ENCODE results near the gene PTPRU.
"Not testable (repeated sequence)": the region's sequence is repeated elsewhere in the genome, so short reads cannot be mapped to it uniquely, and the experiment has no call there.

PTPRU gene

GRCh38 chr1:29314685-29315084, 78.4 kb downstream of the PTPRU start:
- peaks cover 16% of the 10 kb centered on the region for H3K27me3 Mint-ChIP-seq
- not testable (repeated sequence) for H3K9me3 Mint-ChIP-seq; H3K4me1 Mint-ChIP-seq; H3K4me3 Mint-ChIP-seq; H3K36me3 Mint-ChIP-seq (ENCODE audit: insufficient read depth); ATAC-seq (replicated peaks; ENCODE audit: extremely low read depth, poor library complexity, severe bottlenecking); H3K27ac Mint-ChIP-seq (ENCODE audit: low read depth); DNase-seq (ENCODE audit: low spot score in 2 of 2)

GRCh38 chr1:29315262-29315661, 78.9 kb downstream of the PTPRU start:
- Mint-ChIP-seq H3K4me3 (no peak overlapping the region), H3K9me3 (no peaks in the 10 kb centered on the region), H3K27me3 (peaks cover 16% of the 10 kb centered on the region), H3K4me1 (no peaks in the 10 kb centered on the region), H3K36me3 (ENCODE audit: insufficient read depth) (peaks cover 1% of the 10 kb centered on the region), H3K27ac (ENCODE audit: low read depth) (no peak overlapping the region)
- DNase-seq (ENCODE audit: low spot score in 2 of 2) (no peak), ATAC-seq (replicated peaks; ENCODE audit: extremely low read depth, poor library complexity, severe bottlenecking) (no peak)

GRCh38 chr1:29315876-29316275, 79.6 kb downstream of the PTPRU start:
- DNase-seq (ENCODE audit: low spot score in 2 of 2) (no peak), ATAC-seq (replicated peaks; ENCODE audit: extremely low read depth, poor library complexity, severe bottlenecking) (no peak)
- Mint-ChIP-seq H3K4me1 (no peaks in the 10 kb centered on the region), H3K36me3 (ENCODE audit: insufficient read depth) (peaks cover 1% of the 10 kb centered on the region), H3K9me3 (no peaks in the 10 kb centered on the region), H3K27me3 (peaks cover 16% of the 10 kb centered on the region), H3K4me3 (no peak overlapping the region), H3K27ac (ENCODE audit: low read depth) (no peak overlapping the region)

GRCh38 chr1:29317063-29317915, 81.0 kb downstream of the PTPRU start:
- H3K4me1 Mint-ChIP-seq: no peaks in the 10 kb centered on the region
- H3K4me3 Mint-ChIP-seq: no peak overlapping the region
- ATAC-seq (replicated peaks; ENCODE audit: extremely low read depth, poor library complexity, severe bottlenecking): no peak
- peaks cover 21% of the 10 kb centered on the region for H3K27me3 Mint-ChIP-seq
- H3K9me3 Mint-ChIP-seq: no peaks in the 10 kb centered on the region
- peaks cover 1% of the 10 kb centered on the region for H3K36me3 Mint-ChIP-seq (ENCODE audit: insufficient read depth)
- no peak for DNase-seq (ENCODE audit: low spot score in 2 of 2)
- H3K27ac Mint-ChIP-seq (ENCODE audit: low read depth): no peak overlapping the region

GRCh38 chr1:29317916-29318530, 81.7 kb downstream of the PTPRU start:
- Mint-ChIP-seq H3K27ac (ENCODE audit: low read depth) (peak overlapping the region; percentile 33), H3K4me3 (no peak overlapping the region), H3K36me3 (ENCODE audit: insufficient read depth) (peaks cover 1% of the 10 kb centered on the region), H3K4me1 (no peaks in the 10 kb centered on the region), H3K9me3 (no peaks in the 10 kb centered on the region), H3K27me3 (peaks cover 27% of the 10 kb centered on the region)
- DNase-seq (ENCODE audit: low spot score in 2 of 2): no peak
- no peak for ATAC-seq (replicated peaks; ENCODE audit: extremely low read depth, poor library complexity, severe bottlenecking)

GRCh38 chr1:29318724-29319123, 82.4 kb downstream of the PTPRU start:
- H3K9me3 Mint-ChIP-seq: no peaks in the 10 kb centered on the region
- no peak for DNase-seq (ENCODE audit: low spot score in 2 of 2)
- no peak overlapping the region for H3K4me3 Mint-ChIP-seq
- H3K4me1 Mint-ChIP-seq: no peaks in the 10 kb centered on the region
- peaks cover 27% of the 10 kb centered on the region for H3K27me3 Mint-ChIP-seq
- no peak for ATAC-seq (replicated peaks; ENCODE audit: extremely low read depth, poor library complexity, severe bottlenecking)
- peaks cover 1% of the 10 kb centered on the region for H3K36me3 Mint-ChIP-seq (ENCODE audit: insufficient read depth)
- H3K27ac Mint-ChIP-seq (ENCODE audit: low read depth): peak overlapping the region; percentile 33

- Mint-ChIP-seq H3K36me3 (ENCODE audit: insufficient read depth) (peaks cover 1% of the 10 kb centered on the region), H3K9me3 (no peaks in the 10 kb centered on the region), H3K27ac (ENCODE audit: low read depth) (no peak overlapping the region), H3K4me1 (no peaks in the 10 kb centered on the region), H3K27me3 (peaks cover 27% of the 10 kb centered on the region), H3K4me3 (no peak overlapping the region)
- DNase-seq (ENCODE audit: low spot score in 2 of 2) (no peak), ATAC-seq (replicated peaks; ENCODE audit: extremely low read depth, poor library complexity, severe bottlenecking) (no peak)
Observed at GRCh38 chr1:29319300-29320110, 83.2 kb downstream of the PTPRU start.

GRCh38 chr1:29320156-29320940, 84.0 kb downstream of the PTPRU start:
- H3K27me3 Mint-ChIP-seq: peaks cover 23% of the 10 kb centered on the region
- H3K4me3 Mint-ChIP-seq: no peak overlapping the region

GRCh38 chr1:29321176-29321575, 84.9 kb downstream of the PTPRU start:
- no peaks in the 10 kb centered on the region for H3K9me3 Mint-ChIP-seq
- H3K36me3 Mint-ChIP-seq (ENCODE audit: insufficient read depth): peaks cover 1% of the 10 kb centered on the region
- peaks cover 20% of the 10 kb centered on the region for H3K27me3 Mint-ChIP-seq
- DNase-seq (ENCODE audit: low spot score in 2 of 2): no peak
- ATAC-seq (replicated peaks; ENCODE audit: extremely low read depth, poor library complexity, severe bottlenecking): no peak
- no peaks in the 10 kb centered on the region for H3K4me1 Mint-ChIP-seq
- no peak overlapping the region for H3K27ac Mint-ChIP-seq (ENCODE audit: low read depth)
- no peak overlapping the region for H3K4me3 Mint-ChIP-seq

More at GRCh38 chr1:29320156-29320940, 84.0 kb downstream of the PTPRU start:
- H3K27ac Mint-ChIP-seq (ENCODE audit: low read depth): no peak overlapping the region
- ATAC-seq (replicated peaks; ENCODE audit: extremely low read depth, poor library complexity, severe bottlenecking) (no peak), DNase-seq (ENCODE audit: low spot score in 2 of 2) (no peak)
- H3K36me3 Mint-ChIP-seq (ENCODE audit: insufficient read depth): peaks cover 1% of the 10 kb centered on the region
- no peaks in the 10 kb centered on the region for H3K9me3 Mint-ChIP-seq
- H3K4me1 Mint-ChIP-seq: no peaks in the 10 kb centered on the region

- H3K4me3 Mint-ChIP-seq: no peak overlapping the region
- H3K27me3 Mint-ChIP-seq: peaks cover 20% of the 10 kb centered on the region
- no peaks in the 10 kb centered on the region for H3K9me3 Mint-ChIP-seq
- H3K4me1 Mint-ChIP-seq: no peaks in the 10 kb centered on the region
- H3K27ac Mint-ChIP-seq (ENCODE audit: low read depth): no peak overlapping the region
- peaks cover 1% of the 10 kb centered on the region for H3K36me3 Mint-ChIP-seq (ENCODE audit: insufficient read depth)
- ATAC-seq (replicated peaks; ENCODE audit: extremely low read depth, poor library complexity, severe bottlenecking) (no peak), DNase-seq (ENCODE audit: low spot score in 2 of 2) (no peak)
Observed at GRCh38 chr1:29322147-29322694, 85.9 kb downstream of the PTPRU start.

GRCh38 chr1:29322861-29323585, 86.7 kb downstream of the PTPRU start:
- no peaks in the 10 kb centered on the region for H3K36me3 Mint-ChIP-seq (ENCODE audit: insufficient read depth)
- H3K27ac Mint-ChIP-seq (ENCODE audit: low read depth): no peak overlapping the region
- no peaks in the 10 kb centered on the region for H3K9me3 Mint-ChIP-seq
- H3K4me1 Mint-ChIP-seq: no peaks in the 10 kb centered on the region
- no peak for ATAC-seq (replicated peaks; ENCODE audit: extremely low read depth, poor library complexity, severe bottlenecking)
- H3K27me3 Mint-ChIP-seq: peaks cover 20% of the 10 kb centered on the region
- no peak overlapping the region for H3K4me3 Mint-ChIP-seq
- DNase-seq (ENCODE audit: low spot score in 2 of 2): no peak
